ES-I3 (cell line): Measurements from ENCODE around the gene NSMCE1.
"Not testable (repeated sequence)": the region's sequence is repeated elsewhere in the genome, so short reads cannot be mapped to it uniquely, and the experiment has no call there.

Experiments used
- H3K36me3 ChIP-seq: 2 replicates; pipeline ENCODE4 v1.6.1; 2013; ENCODE audit warnings: mild to moderate bottlenecking, low read length, control low read depth, moderate library complexity; ENCODE audit not compliant: insufficient read depth
- H3K4me1 ChIP-seq: 2 replicates; pipeline ENCODE4 v1.6.1; 2013; ENCODE audit warnings: mild to moderate bottlenecking, control low read depth, low read length; ENCODE audit not compliant: insufficient read depth
- H3K9ac ChIP-seq: 2 replicates; pipeline ENCODE4 v1.6.1; 2013; ENCODE audit warnings: low read depth, mild to moderate bottlenecking, low read length, moderate library complexity
- H3K9me3 ChIP-seq: 2 replicates; pipeline ENCODE4 v1.6.1; 2013; ENCODE audit warnings: mild to moderate bottlenecking, low read length, moderate library complexity; ENCODE audit not compliant: control insufficient read depth, insufficient read depth

The NSMCE1 gene

GRCh38 chr16:27289669-27290068 is 21.1 kb upstream of the NSMCE1 start:
- Histone ChIP-seq H3K9ac (no peak overlapping the region), H3K4me1 (peaks cover 3% of the 10 kb centered on the region; the same call in 1 of the 2 replicates), H3K36me3 (no peaks in the 10 kb centered on the region), H3K9me3 (no peaks in the 10 kb centered on the region)

DNA sequence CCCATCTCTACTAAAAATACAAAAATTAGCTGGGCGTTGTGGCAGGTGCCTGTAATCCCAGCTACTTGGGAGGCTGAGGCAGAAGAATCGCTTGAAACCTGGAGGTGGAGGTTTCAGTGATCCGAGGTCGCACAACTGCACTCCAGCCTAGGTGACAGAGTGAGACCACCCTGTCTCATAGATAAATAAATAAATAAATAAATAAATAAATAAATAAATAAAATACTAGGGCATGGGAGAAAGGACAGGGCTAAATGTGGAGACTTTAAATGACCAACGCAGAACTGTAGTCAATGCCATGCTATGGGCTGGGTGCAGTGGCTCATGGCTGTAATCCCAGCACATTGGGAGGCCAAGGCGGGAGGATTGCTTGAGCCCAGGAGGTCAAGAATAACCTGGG is 19.7 kb upstream of the NSMCE1 start:
- H3K9ac ChIP-seq, H3K9me3 ChIP-seq, H3K36me3 ChIP-seq, H3K4me1 ChIP-seq: not testable (repeated sequence)

- no peak overlapping the region for H3K9ac ChIP-seq
- peaks cover 3% of the 10 kb centered on the region; the same call in 1 of the 2 replicates for H3K4me1 ChIP-seq
- no peaks in the 10 kb centered on the region for H3K36me3 ChIP-seq
- no peaks in the 10 kb centered on the region for H3K9me3 ChIP-seq
Measured at GRCh38 chr16:27287887-27288286, 19.3 kb upstream of the NSMCE1 start.

DNA sequence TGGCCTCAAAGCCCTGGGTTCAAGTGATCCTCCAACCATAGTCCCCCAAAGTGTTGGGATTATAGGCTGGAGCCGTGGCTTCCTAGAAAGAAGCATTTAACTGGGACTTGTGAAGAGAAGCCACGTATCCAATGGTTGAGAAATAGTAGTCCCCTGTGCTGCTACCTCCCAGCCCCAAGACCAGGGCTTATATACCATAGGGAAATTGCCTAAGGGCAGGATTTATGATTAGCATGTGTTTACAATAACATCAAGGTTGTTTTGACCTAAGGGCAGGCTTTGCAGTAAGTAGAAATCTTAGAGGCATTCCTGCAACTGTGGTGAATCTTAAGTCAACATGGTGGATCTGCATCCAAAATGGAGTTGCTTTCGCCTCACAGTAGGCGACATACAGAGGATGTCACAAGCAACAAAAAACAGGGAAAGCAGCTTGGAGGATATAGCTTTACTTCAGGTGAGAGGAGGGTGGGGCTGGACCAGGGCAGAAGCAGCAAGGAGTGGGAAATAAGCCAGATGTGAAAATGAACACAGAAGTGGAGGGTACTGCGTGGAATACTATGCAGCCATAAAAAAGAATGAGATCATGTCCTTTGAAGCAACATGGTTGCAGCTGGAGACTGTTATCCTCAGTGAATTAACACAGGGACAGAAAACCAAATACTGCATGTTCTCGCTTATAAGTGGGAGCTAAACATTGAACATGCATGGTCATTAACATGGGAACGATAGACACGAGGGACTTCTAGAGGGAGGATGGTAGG is 18.7 kb upstream of the NSMCE1 start:
- H3K9me3 ChIP-seq, result no peaks in the 10 kb centered on the region
- H3K9ac ChIP-seq, result no peak overlapping the region
- no peaks in the 10 kb centered on the region for H3K36me3 ChIP-seq
- peaks cover 3% of the 10 kb centered on the region; the same call in 1 of the 2 replicates for H3K4me1 ChIP-seq

DNA sequence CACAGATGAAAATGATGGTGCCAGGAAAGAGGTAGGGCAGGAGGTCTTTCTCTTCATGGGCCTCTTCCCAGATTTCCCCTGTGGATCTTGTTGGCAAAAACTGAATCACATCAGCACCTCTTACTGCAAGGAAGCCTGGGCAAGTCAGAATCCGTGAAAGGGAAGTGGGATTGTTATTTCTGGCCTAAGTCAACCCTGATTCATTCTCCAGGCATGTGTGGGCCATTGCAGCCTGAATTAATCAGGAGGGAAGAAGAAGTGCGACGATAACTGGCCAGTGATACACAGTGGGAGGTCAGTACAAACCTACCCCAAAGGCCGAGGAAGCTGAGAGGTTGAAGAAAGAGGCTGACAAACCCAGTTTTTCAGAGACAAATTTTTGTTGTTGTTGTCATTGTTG is 17.9 kb upstream of the NSMCE1 start:
- H3K9ac ChIP-seq, result no peak overlapping the region
- no peaks in the 10 kb centered on the region for H3K9me3 ChIP-seq
- H3K4me1 ChIP-seq, result peaks cover 5% of the 10 kb centered on the region; the same call in 1 of the 2 replicates
- H3K36me3 ChIP-seq, result no peaks in the 10 kb centered on the region

- H3K36me3 ChIP-seq, result no peaks in the 10 kb centered on the region
- H3K9me3 ChIP-seq, result no peaks in the 10 kb centered on the region
- H3K9ac ChIP-seq, result no peak overlapping the region
Measured at GRCh38 chr16:27285676-27286196, 17.2 kb upstream of the NSMCE1 start.

DNA sequence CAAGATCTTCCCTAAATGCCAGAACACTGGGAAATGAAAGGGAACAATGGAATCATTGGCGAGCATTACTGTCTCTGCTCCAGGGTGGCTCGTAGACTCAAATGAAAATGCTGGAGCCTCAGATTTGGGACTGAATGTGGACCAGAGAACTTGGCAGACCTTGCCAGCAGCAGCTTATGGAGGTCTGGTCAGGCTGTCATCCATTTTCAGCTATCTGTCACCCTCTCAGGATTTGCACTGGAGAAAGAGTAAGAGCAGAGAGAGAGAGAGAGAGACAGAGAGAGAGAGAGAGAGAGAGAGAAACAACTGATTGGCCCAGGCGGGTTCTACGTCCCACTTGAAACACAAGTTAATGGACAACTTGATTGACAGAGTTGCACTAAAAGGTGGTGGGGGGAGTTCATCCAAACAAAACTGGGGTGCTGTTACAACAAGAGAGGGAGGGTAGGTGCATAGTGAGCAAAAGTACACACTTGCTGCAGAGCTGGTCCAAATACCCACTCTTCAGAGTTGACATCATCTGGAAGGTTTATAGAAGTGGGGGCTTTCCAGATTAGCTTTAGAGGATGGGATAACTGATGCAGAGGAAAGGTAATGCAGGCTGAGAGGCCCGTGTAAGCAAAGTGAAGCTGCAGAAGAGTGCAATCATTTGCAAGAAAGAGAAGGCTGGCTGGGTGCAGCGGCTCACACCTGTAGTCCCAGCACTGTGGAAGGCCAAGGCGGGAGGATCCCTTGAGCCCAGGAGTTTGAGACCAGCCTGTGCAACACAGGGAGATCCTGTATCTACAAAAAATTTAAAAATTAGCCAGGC is 16.5 kb upstream of the NSMCE1 start:
- Histone ChIP-seq H3K36me3 (no peaks in the 10 kb centered on the region), H3K4me1 (peaks cover 9% of the 10 kb centered on the region; the same call in 1 of the 2 replicates), H3K9me3 (no peaks in the 10 kb centered on the region), H3K9ac (no peak overlapping the region)

More at GRCh38 chr16:27285676-27286196, 17.2 kb upstream of the NSMCE1 start:
- H3K4me1 ChIP-seq, result peaks cover 9% of the 10 kb centered on the region; the same call in 1 of the 2 replicates

DNA sequence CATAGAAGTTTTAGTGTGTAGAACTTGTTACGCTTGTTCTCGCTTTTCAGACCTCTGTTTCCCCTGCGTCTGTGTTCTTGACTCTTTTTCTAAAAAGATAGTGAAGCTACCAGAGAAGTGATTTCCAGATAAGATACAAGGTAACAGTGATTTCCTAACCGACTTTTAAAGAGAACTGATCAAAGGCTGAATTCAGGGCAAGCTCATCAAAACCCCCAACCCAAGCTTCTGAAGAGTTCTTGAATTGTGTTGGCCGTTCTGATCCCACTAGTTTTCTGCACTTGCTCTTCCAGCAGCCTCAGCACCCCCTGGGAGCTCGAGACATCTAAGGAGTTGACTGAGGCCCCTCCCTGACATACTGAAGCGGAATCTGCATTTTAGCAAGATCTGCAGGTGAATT is 12.7 kb upstream of the NSMCE1 start:
- H3K36me3 ChIP-seq, result no peaks in the 10 kb centered on the region
- no peak overlapping the region for H3K9ac ChIP-seq
- H3K4me1 ChIP-seq, result peaks cover 8% of the 10 kb centered on the region; the same call in 1 of the 2 replicates
- H3K9me3 ChIP-seq, result no peaks in the 10 kb centered on the region

DNA sequence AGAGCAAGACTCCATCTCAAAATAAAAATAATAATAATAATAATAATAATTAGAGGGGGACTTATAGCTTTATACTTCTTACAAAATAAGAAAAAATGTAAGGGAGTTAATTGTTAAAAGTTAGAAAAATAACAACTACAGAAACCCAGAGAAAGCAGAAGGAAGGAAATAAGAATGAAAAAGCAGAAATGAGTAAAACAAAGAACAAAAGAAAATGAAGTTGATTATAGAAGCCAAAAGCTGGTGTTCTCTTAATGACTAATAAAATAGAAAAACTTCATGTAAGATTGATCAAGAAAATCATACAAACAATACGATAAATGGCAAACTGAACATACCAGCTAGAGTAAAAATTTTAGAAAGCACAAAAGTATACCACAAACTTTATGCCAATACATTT is 6.8 kb upstream of the NSMCE1 start:
- 0 out of 2 replicates have a peak, but pooled peaks cover 8% of the 10 kb centered on the region for H3K4me1 ChIP-seq
- H3K9ac ChIP-seq, result no peak overlapping the region
- no peaks in the 10 kb centered on the region for H3K9me3 ChIP-seq
- H3K36me3 ChIP-seq, result no peaks in the 10 kb centered on the region

DNA sequence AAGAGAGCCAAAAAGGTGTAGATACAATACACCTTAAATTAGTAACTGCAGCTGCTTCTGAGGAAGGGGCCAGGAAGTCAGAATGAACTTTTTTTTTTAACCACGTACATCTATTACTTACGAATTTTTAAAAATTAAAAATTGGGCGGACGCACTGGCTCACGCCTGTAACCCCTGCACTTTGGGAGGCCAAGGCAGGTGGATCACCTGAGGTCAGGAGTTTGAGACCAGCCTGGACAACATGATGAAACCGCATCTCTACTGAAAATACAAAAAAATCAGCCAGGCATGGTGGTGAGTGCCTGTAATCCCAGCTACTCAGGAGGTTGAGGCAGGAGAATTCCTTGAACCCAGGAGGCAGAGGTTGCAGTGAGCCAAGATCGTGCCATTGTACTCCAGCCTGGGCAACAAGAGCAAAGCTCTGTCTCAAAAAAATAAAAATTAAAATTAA is 5.9 kb upstream of the NSMCE1 start:
- not testable (repeated sequence) for H3K9me3 ChIP-seq, H3K36me3 ChIP-seq, H3K4me1 ChIP-seq, H3K9ac ChIP-seq

DNA sequence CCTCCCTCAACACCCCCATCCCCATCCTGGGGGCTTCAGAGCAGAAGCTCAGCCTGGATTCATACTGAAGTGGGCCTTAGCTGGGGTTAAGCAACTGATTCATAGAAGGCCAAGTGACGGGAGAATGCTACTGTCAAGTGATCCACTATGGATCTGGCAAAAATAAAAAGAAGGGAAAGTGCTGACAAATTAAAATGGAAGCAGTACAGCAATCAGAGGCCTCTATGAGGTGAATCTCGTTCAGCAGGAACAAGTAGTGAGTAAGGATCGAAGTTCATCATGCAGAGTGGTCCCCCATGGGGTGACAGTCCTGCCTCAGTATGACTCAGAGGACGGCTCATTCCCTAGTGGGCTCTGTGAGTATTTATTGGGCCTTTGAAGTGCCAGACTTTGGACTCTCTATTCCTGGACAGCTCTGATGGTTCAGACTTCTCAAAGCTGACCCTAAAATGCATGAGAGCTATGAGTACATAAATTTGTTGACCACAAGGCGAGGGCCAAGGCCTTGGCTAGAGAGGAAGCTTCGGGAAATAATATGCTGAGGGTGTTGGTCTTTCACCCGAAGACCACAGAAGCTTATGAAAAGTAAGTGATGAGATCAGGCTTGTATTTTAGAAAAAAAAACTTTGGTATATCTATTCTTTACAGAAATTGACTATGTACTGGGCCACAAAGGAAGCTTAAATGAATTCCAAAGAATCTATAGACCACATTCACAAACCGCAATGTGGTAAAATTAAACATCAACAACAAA is 5.3 kb upstream of the NSMCE1 start:
- Histone ChIP-seq H3K9me3 (no peaks in the 10 kb centered on the region), H3K9ac (no peak overlapping the region), H3K36me3 (no peaks in the 10 kb centered on the region), H3K4me1 (peaks cover 12% of the 10 kb centered on the region; the same call in 1 of the 2 replicates)

- no peaks in the 10 kb centered on the region for H3K9me3 ChIP-seq
- no peaks in the 10 kb centered on the region for H3K36me3 ChIP-seq
- peaks cover 12% of the 10 kb centered on the region; the same call in 1 of the 2 replicates for H3K4me1 ChIP-seq
- H3K9ac ChIP-seq, result no peak overlapping the region
Measured at GRCh38 chr16:27273330-27273669, 4.7 kb upstream of the NSMCE1 start.

DNA sequence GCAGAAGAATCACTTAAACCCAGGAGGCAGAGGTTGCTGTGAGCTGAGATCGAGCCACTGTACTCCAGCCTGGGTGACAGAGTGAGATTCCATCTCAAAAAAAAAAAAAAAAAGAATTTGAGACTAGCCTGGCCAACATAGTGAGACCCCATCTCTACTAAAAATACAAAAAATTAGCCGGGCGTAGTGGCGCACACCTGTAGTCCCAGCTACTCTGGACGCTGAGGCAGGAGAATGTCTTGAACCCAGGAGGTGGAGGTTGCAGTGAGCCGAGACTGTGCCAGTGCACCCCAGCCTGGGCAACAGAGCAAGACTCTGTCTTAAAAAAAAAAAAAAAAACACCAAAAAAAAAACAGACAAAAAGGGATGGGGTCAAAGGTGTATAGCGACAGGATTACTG is 4.1 kb upstream of the NSMCE1 start:
- H3K4me1 ChIP-seq, result peaks cover 12% of the 10 kb centered on the region; the same call in 1 of the 2 replicates
- not testable (repeated sequence) for H3K9me3 ChIP-seq, H3K36me3 ChIP-seq, H3K9ac ChIP-seq

DNA sequence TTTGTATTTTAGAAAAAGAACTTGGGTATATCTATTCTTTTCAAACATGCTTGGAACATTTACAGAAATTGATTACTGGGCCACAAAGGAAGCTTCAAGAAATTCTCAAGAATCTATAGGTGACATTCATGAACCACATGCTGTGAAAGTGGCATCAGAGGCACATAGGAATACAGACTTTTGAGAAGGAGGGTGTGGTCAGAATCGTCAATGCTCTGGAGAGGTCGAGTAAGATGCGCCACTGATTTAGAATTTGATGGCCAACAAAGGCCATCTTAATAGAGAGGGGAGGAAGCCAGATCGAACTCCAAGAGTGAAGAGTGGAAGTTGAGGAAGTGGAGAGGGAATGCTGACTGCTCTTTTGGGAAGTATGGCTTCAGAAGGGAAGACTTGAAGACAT is 3.5 kb upstream of the NSMCE1 start:
- Histone ChIP-seq H3K9ac (no peak overlapping the region), H3K9me3 (no peaks in the 10 kb centered on the region), H3K4me1 (peaks cover 12% of the 10 kb centered on the region; the same call in 1 of the 2 replicates)

More for the DNA sequence above, 3.5 kb upstream of the NSMCE1 start:
- no peaks in the 10 kb centered on the region for H3K36me3 ChIP-seq
